Fibroblast of skin of left biceps (primary cell): Measurements from ENCODE around the gene GSG1L.

Experiments used
- DNase-seq, 2 experiments: peaks; one replicate each; pipeline ENCODE4 v3.0.0-alpha.2; 2013; ENCODE audit warnings: low read depth in 2 of 2

Gene GSG1L

GRCh38 chr16:28091656-28092055, 28.1 kb upstream of the GSG1L start:
- DNase-seq: no peak

GRCh38 chr16:28090646-28091377, 27.3 kb upstream of the GSG1L start:
- DNase-seq: no peak

- DNase-seq: no peak
These were observed 26.5 kb upstream of the GSG1L start for GRCh38 chr16:28089992-28090365.

GRCh38 chr16:28089205-28089991, 25.9 kb upstream of the GSG1L start:
- no peak for DNase-seq

GRCh38 chr16:28087675-28088300, 24.3 kb upstream of the GSG1L start:
- no peak for DNase-seq

GRCh38 chr16:28087140-28087660, 23.7 kb upstream of the GSG1L start:
- no peak for DNase-seq

- DNase-seq: no peak
These were observed 22.9 kb upstream of the GSG1L start for GRCh38 chr16:28086186-28087139.

GRCh38 chr16:28085389-28086171, 22.1 kb upstream of the GSG1L start:
- DNase-seq: no peak

- DNase-seq: no peak
These were observed 20.7 kb upstream of the GSG1L start for GRCh38 chr16:28084209-28084608.

- DNase-seq: no peak
These were observed 19.1 kb upstream of the GSG1L start for GRCh38 chr16:28082624-28083023.

GRCh38 chr16:28081391-28081968, 18.0 kb upstream of the GSG1L start:
- no peak for DNase-seq

GRCh38 chr16:28078261-28078660, 14.7 kb upstream of the GSG1L start:
- DNase-seq: no peak

- no peak for DNase-seq
These were observed 10.3 kb upstream of the GSG1L start for GRCh38 chr16:28073836-28074235.

- no peak for DNase-seq
These were observed 8.6 kb upstream of the GSG1L start for GRCh38 chr16:28072087-28072486.

GRCh38 chr16:28069971-28070794, 6.7 kb upstream of the GSG1L start:
- DNase-seq: no peak

GRCh38 chr16:28068976-28069375, 5.5 kb upstream of the GSG1L start:
- no peak for DNase-seq

- peak; percentile 15 to 18 for DNase-seq
These were observed 4.3 kb upstream of the GSG1L start for GRCh38 chr16:28067604-28068379.

- no peak for DNase-seq
These were observed 1.3 kb upstream of the GSG1L start for GRCh38 chr16:28064706-28065249.
